T-helper 1 cell treated with Interleukin-12 subunit alpha and Interleukin-12 subunit beta and Interleukin-4 antibody, amounts not matched to agents 30 μg/mL and 1 μg/mL, for 36 hours (primary cell): Measurements from ENCODE around the gene TUBA1A.

Experiments
- H3K27ac Mint-ChIP-seq: one replicate; pipeline ENCODE4 v1.8.0; 2021; ENCODE audit warnings: mild to moderate bottlenecking, mixed read lengths
- H3K27me3 Mint-ChIP-seq: one replicate; pipeline ENCODE4 v1.8.0; 2021; ENCODE audit warnings: low read depth, mixed read lengths
- H3K36me3 Mint-ChIP-seq: one replicate; pipeline ENCODE4 v1.8.0; 2021; ENCODE audit warnings: low read depth, mixed read lengths
- H3K4me1 Mint-ChIP-seq: one replicate; pipeline ENCODE4 v1.8.0; 2021; ENCODE audit warnings: low read depth, mixed read lengths
- H3K4me3 Mint-ChIP-seq: one replicate; pipeline ENCODE4 v1.8.0; 2021; ENCODE audit warnings: mild to moderate bottlenecking, moderate library complexity, mixed read lengths
- H3K9me3 Mint-ChIP-seq: one replicate; pipeline ENCODE4 v1.8.0; 2021; ENCODE audit warnings: mixed read lengths

TUBA1A gene

GRCh38 chr12:49188916-49189367 is at the start of gene TUBA1A:
Gene TUBA1A (minus strand): TSS chr12:49189080. CDS start chr12:49188979, 101 bp downstream.
- Mint-ChIP-seq H3K36me3 (peaks cover 22% of the 10 kb centered on the region), H3K4me3 (peak within 1 kb of the TSS; percentile 97), H3K4me1 (peaks cover 14% of the 10 kb centered on the region), H3K27me3 (peaks cover 3% of the 10 kb centered on the region), H3K9me3 (no peaks in the 10 kb centered on the region), H3K27ac (peak within 1 kb of the TSS; percentile 99)

- Mint-ChIP-seq H3K36me3 (no peaks in the 10 kb centered on the region), H3K27me3 (peaks cover 7% of the 10 kb centered on the region), H3K4me1 (peaks cover 13% of the 10 kb centered on the region), H3K4me3 (no peak overlapping the region), H3K27ac (no peak overlapping the region), H3K9me3 (no peaks in the 10 kb centered on the region)
Measured at GRCh38 chr12:49236423-49236822, 47.5 kb upstream of the TUBA1A start.

- Mint-ChIP-seq H3K36me3 (no peaks in the 10 kb centered on the region), H3K27ac (peak overlapping the region; percentile 73), H3K9me3 (no peaks in the 10 kb centered on the region), H3K27me3 (peaks cover 5% of the 10 kb centered on the region), H3K4me1 (peaks cover 13% of the 10 kb centered on the region), H3K4me3 (peak overlapping the region; percentile 45)
Measured at GRCh38 chr12:49233842-49234526, 45.1 kb upstream of the TUBA1A start.

GRCh38 chr12:49232940-49233841 is 44.3 kb upstream of the TUBA1A start:
- no peaks in the 10 kb centered on the region for H3K36me3 Mint-ChIP-seq
- H3K27ac Mint-ChIP-seq, result peak overlapping the region; percentile 73
- H3K27me3 Mint-ChIP-seq, result peaks cover 5% of the 10 kb centered on the region
- no peaks in the 10 kb centered on the region for H3K9me3 Mint-ChIP-seq
- H3K4me3 Mint-ChIP-seq, result peak overlapping the region; percentile 45
- H3K4me1 Mint-ChIP-seq, result peaks cover 13% of the 10 kb centered on the region

- H3K4me1 Mint-ChIP-seq, result peaks cover 13% of the 10 kb centered on the region
- H3K4me3 Mint-ChIP-seq, result no peak overlapping the region
- peaks cover 5% of the 10 kb centered on the region for H3K27me3 Mint-ChIP-seq
- H3K27ac Mint-ChIP-seq, result no peak overlapping the region
- H3K36me3 Mint-ChIP-seq, result no peaks in the 10 kb centered on the region
- no peaks in the 10 kb centered on the region for H3K9me3 Mint-ChIP-seq
Measured at GRCh38 chr12:49231878-49232655, 43.2 kb upstream of the TUBA1A start.

DNA sequence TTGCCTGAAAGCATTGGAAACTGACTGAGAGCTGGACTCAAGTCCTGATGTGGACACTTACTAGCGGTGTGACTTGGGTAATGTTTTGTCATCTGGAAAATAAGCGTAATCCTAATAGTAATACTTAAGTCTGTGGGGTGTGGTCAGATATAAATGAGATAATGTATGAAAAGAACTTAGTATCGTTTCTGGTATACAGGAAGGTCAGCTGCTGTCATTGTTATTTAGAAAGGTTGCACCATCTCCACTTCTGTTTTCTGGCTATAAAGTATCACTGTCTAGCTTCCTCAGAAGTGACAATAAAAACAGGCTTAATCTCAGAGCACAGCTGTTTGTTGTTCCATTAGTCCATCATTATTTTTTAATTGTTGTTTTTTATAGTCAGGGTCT is 41.9 kb upstream of the TUBA1A start:
- no peaks in the 10 kb centered on the region for H3K9me3 Mint-ChIP-seq
- no peaks in the 10 kb centered on the region for H3K36me3 Mint-ChIP-seq
- peaks cover 9% of the 10 kb centered on the region for H3K4me1 Mint-ChIP-seq
- H3K27me3 Mint-ChIP-seq, result peaks cover 5% of the 10 kb centered on the region
- no peak overlapping the region for H3K27ac Mint-ChIP-seq
- H3K4me3 Mint-ChIP-seq, result no peak overlapping the region

DNA sequence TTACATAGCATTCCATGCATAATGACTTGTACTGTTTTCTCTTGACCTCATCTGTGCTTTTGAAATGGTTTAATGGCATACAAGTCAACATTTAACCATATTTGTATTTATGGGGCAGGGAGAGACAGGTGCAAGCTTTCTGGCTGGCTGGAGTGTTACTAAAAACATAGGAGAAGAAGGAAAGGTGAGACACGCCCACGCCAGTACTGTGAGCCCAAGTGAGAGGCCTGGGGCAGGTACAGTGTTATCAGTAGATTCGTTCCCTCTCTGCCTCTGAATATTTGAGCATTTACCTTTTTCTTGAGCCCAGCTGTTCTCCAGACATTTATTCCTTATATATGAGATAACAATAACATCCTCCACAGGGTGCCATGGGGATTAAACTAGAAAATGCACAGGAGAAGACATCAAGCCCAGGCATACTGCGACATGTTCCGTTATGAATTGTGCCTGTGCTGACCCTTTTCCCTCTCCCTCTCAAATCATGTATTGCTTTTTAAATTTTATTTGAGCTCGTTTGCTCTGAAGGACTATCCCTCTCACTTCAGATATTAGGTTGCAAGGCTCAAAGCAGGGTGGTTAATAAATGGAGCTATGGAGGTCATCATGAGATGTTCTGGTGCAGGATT is 41.4 kb upstream of the TUBA1A start:
- Mint-ChIP-seq H3K36me3 (no peaks in the 10 kb centered on the region), H3K4me3 (no peak overlapping the region), H3K4me1 (peaks cover 9% of the 10 kb centered on the region), H3K9me3 (no peaks in the 10 kb centered on the region), H3K27ac (no peak overlapping the region), H3K27me3 (peaks cover 5% of the 10 kb centered on the region)

DNA sequence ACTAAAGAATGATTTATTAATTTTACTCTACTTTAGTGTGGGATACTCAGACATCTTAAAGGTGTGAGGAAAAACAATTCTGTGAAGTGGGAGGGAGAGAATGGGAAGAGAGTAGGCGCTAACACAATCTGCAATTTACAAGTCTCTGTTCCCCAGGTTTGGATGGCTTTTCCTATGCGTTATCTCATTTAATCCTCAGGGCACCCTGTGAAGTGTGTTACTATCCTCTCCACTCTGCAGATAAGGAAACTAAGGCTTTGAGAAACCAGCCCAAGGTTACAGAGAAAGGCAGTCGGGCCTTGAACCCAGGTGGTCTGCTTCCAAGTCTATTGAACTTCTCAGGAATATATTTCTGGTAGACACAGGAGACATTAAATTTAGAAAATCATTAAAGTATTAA is 39.8 kb upstream of the TUBA1A start:
- H3K4me1 Mint-ChIP-seq, result peaks cover 4% of the 10 kb centered on the region

GRCh38 chr12:49227713-49228112 is 38.8 kb upstream of the TUBA1A start:
- Mint-ChIP-seq H3K4me1 (no peaks in the 10 kb centered on the region), H3K9me3 (no peaks in the 10 kb centered on the region), H3K36me3 (no peaks in the 10 kb centered on the region), H3K27ac (no peak overlapping the region), H3K4me3 (no peak overlapping the region), H3K27me3 (peaks cover 5% of the 10 kb centered on the region)

More for the DNA sequence above, 39.8 kb upstream of the TUBA1A start:
- Mint-ChIP-seq H3K27me3 (peaks cover 5% of the 10 kb centered on the region), H3K27ac (no peak overlapping the region), H3K9me3 (no peaks in the 10 kb centered on the region), H3K36me3 (no peaks in the 10 kb centered on the region), H3K4me3 (no peak overlapping the region)

DNA sequence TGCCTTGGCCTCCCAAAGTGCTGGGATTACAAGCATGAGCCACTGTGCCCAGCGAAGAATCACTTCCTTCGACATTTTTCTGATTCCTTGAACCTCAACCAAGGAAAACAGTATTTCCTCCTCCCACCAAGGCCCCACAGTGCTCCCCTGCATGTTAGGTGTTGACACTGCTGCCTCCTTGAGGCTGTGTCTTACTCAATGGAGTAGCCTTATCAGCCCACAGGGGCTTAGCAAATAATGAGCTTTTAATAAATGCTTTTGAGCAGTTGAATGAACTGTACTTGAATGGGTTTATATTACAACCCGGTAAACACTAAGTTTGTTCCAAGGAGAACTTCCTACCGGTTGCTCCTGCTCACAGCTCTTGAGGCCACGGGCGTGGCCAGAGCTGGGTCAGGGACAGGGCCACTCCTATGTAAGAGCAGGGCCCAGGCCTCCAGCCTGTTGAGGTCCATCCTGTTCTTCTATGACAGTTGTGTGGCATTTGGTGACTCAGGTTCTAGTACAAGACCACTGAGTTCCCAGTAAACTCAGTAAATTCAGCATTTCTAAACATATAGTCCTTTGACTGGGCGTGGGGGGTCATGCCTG is 36.8 kb upstream of the TUBA1A start:
- H3K4me1 Mint-ChIP-seq, result no peaks in the 10 kb centered on the region
- no peaks in the 10 kb centered on the region for H3K27me3 Mint-ChIP-seq

GRCh38 chr12:49223590-49224369 is 34.9 kb upstream of the TUBA1A start:
- Mint-ChIP-seq H3K36me3 (no peaks in the 10 kb centered on the region), H3K4me1 (no peaks in the 10 kb centered on the region), H3K4me3 (no peak overlapping the region), H3K27ac (no peak overlapping the region), H3K9me3 (no peaks in the 10 kb centered on the region), H3K27me3 (no peaks in the 10 kb centered on the region)

More for the DNA sequence above, 36.8 kb upstream of the TUBA1A start:
- no peaks in the 10 kb centered on the region for H3K36me3 Mint-ChIP-seq
- no peaks in the 10 kb centered on the region for H3K9me3 Mint-ChIP-seq
- no peak overlapping the region for H3K4me3 Mint-ChIP-seq
- no peak overlapping the region for H3K27ac Mint-ChIP-seq

GRCh38 chr12:49223122-49223521 is 34.2 kb upstream of the TUBA1A start:
- no peaks in the 10 kb centered on the region for H3K36me3 Mint-ChIP-seq
- H3K27me3 Mint-ChIP-seq, result no peaks in the 10 kb centered on the region
- H3K9me3 Mint-ChIP-seq, result no peaks in the 10 kb centered on the region
- H3K4me1 Mint-ChIP-seq, result no peaks in the 10 kb centered on the region
- no peak overlapping the region for H3K4me3 Mint-ChIP-seq
- no peak overlapping the region for H3K27ac Mint-ChIP-seq

GRCh38 chr12:49220972-49221371 is 32.1 kb upstream of the TUBA1A start:
- H3K4me3 Mint-ChIP-seq, result no peak overlapping the region
- no peak overlapping the region for H3K27ac Mint-ChIP-seq
- H3K9me3 Mint-ChIP-seq, result no peaks in the 10 kb centered on the region
- peaks cover under 1% of the 10 kb centered on the region for H3K27me3 Mint-ChIP-seq
- no peaks in the 10 kb centered on the region for H3K36me3 Mint-ChIP-seq
- H3K4me1 Mint-ChIP-seq, result no peaks in the 10 kb centered on the region
